ENCODE measurements around the gene CFAP298. TPM values are rescaled to one million over a fixed set of nuclear protein-coding genes. Genes with fewer than 3 reads are reported as not detected.

Gene CFAP298
- total and polyA plus RNA-seq, 2 of the 13 experiments (the other 11 are each of a cell fraction or from before 2014, with no cell fraction given), result 21.2 to 62.2 TPM

DNA sequence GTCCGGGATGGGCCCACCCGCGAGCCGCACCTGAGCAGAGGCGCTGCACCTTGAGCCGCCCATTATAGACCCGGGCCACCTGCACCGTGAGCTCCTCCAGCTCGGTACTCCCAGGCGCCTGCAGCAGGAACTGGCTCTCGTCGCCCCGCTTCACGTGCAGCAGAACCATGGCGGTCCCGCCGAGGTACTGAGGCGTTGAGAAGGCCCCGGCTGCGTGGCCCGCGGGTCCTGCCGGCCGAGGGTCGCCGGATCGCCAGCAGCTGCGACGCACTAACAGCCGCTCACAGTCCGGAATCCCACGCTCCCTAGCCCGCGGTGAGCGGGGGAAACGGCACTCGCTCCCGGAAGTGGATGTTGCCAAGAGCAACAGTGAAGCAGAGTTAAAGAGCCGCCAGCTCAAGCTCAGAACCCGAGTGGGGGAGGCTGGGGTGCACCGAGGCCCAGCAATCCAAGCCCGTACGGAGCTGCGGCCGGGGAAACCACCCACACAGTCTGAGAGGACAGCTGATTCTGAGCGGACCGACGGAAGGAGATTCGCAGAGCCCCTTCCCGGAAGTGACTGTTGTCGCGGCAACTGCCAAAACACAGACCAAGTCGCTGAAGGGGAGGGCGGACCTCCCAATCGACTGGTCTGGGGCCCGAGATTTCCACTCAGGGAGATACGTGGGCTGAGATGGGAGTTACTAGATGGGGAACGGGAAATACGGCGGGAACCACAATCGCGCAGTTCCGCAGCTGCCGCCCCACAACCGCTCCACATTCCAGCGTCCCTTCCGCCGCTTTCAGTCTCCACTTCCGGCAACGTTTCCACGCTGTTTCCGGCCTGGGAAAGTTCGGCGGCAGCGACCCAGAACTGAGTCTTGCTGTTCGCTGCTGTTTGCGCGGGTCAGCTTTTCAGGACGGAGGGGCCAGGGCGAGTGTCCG lies at the start of gene CFAP298 (continued):
- TF ChIP-seq, protein P1, sequence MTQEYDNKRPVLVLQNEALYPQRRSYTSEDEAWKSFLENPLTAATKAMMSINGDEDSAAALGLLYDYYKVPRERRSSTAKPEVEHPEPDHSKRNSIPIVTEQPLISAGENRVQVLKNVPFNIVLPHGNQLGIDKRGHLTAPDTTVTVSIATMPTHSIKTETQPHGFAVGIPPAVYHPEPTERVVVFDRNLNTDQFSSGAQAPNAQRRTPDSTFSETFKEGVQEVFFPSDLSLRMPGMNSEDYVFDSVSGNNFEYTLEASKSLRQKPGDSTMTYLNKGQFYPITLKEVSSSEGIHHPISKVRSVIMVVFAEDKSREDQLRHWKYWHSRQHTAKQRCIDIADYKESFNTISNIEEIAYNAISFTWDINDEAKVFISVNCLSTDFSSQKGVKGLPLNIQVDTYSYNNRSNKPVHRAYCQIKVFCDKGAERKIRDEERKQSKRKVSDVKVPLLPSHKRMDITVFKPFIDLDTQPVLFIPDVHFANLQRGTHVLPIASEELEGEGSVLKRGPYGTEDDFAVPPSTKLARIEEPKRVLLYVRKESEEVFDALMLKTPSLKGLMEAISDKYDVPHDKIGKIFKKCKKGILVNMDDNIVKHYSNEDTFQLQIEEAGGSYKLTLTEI (CRISPR knock-in tag; conservative IDR thresholded peaks at IDR 0.05), result no peak
- TF ChIP-seq ZNF746 (CRISPR knock-in tag; IDR thresholded peaks at IDR 0.05) (0 out of 2 replicates have a peak, but pooled peaks have one; percentile 15), MYC (CRISPR knock-in tag; IDR thresholded peaks at IDR 0.05; ENCODE audit: borderline replicate concordance) (peak; percentile 76), ZNF841 (CRISPR knock-in tag; IDR thresholded peaks at IDR 0.05; ENCODE audit: borderline replicate concordance) (peak; percentile 72; the same call in 1 of the 2 replicates), PHF20 (CRISPR knock-in tag; IDR thresholded peaks at IDR 0.05) (peak; percentile 95), ZFX (CRISPR knock-in tag; IDR thresholded peaks at IDR 0.05; ENCODE audit: low read depth) (peak; percentile 90), ZNF350 (CRISPR knock-in tag; IDR thresholded peaks at IDR 0.05; ENCODE audit: borderline replicate concordance, low read depth) (peak; percentile 85; the same call in 1 of the 2 replicates), FOXA1 (IDR thresholded peaks at IDR 0.05) (no peak), FOXA1 (CRISPR knock-in tag; IDR thresholded peaks at IDR 0.05) (no peak), KLF11 (CRISPR knock-in tag; IDR thresholded peaks at IDR 0.05) (no peak), PAWR (CRISPR knock-in tag; IDR thresholded peaks at IDR 0.05; ENCODE audit: borderline replicate concordance) (no peak), ERF (CRISPR knock-in tag; IDR thresholded peaks at IDR 0.05) (no peak; the same call in 1 of the 2 replicates), ZNF333 (CRISPR knock-in tag; IDR thresholded peaks at IDR 0.05; ENCODE audit: borderline replicate concordance) (peak; percentile 90), ZNF225 (CRISPR knock-in tag; IDR thresholded peaks at IDR 0.05) (peak; percentile 61), RARG (CRISPR knock-in tag; IDR thresholded peaks at IDR 0.05; ENCODE audit: low read depth) (no peak), KMT2A (CRISPR knock-in tag; IDR thresholded peaks at IDR 0.05) (peak; percentile 91), ZNF850 (CRISPR knock-in tag; conservative IDR thresholded peaks at IDR 0.05) (peak; percentile 62; the same call in 1 of the 2 replicates)
- TF ChIP-seq, protein P2, sequence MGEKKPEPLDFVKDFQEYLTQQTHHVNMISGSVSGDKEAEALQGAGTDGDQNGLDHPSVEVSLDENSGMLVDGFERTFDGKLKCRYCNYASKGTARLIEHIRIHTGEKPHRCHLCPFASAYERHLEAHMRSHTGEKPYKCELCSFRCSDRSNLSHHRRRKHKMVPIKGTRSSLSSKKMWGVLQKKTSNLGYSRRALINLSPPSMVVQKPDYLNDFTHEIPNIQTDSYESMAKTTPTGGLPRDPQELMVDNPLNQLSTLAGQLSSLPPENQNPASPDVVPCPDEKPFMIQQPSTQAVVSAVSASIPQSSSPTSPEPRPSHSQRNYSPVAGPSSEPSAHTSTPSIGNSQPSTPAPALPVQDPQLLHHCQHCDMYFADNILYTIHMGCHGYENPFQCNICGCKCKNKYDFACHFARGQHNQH (CRISPR knock-in tag; IDR thresholded peaks at IDR 0.05), result peak; percentile 70; the same call in 1 of the 2 replicates
- TF ChIP-seq, protein P3, sequence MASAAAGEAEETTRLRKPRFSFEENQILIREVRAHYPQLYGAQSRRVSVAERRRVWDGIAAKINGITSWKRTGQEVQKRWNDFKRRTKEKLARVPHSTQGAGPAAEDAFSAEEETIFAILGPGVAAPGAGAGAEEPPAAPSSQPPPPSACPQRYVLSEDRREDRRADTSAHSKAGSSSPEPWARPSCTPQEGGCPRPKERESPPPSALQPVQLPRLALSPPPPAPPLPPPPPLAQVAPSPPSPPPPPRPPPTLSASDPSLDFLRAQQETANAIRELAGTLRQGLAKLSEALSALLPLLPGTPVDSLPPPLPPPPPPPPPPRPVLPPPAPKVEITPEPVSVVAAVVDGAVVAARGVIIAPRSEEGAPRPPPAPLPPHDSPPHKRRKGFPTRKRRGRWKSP (CRISPR knock-in tag; IDR thresholded peaks at IDR 0.05), result peak; percentile 53; the same call in 1 of the 2 replicates

Data from HepG2 (cell line).